Measurements from ENCODE around the gene CLSTN2. TPM values are rescaled to one million over a fixed set of nuclear protein-coding genes. Genes with fewer than 3 reads are reported as not detected.

The CLSTN2 gene
- total RNA-seq, 4 donors from 2014 or later, result 19.5 to 66.7 (median 42.5) TPM

DNA sequence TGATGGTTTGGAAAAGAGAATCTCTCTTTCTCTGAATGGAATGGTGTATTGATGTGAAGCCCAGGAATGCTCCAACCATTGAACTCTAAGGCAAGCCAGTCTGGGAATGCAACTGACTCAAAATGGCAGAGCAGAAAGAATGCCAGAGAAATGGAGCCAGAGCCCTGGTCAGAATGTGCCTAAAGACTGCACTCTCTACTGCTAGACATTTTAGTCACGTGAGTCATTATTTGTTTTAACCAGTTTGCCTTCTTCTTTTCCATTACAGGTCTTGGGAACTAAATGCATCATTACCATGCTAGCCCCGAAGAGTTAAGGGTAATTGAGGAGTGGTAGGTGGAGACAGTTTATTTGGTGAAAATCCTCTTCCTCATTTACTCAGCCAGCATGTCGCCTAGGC lies 675.6 kb downstream of the CLSTN2 start:
- TF ChIP-seq, protein P1, sequence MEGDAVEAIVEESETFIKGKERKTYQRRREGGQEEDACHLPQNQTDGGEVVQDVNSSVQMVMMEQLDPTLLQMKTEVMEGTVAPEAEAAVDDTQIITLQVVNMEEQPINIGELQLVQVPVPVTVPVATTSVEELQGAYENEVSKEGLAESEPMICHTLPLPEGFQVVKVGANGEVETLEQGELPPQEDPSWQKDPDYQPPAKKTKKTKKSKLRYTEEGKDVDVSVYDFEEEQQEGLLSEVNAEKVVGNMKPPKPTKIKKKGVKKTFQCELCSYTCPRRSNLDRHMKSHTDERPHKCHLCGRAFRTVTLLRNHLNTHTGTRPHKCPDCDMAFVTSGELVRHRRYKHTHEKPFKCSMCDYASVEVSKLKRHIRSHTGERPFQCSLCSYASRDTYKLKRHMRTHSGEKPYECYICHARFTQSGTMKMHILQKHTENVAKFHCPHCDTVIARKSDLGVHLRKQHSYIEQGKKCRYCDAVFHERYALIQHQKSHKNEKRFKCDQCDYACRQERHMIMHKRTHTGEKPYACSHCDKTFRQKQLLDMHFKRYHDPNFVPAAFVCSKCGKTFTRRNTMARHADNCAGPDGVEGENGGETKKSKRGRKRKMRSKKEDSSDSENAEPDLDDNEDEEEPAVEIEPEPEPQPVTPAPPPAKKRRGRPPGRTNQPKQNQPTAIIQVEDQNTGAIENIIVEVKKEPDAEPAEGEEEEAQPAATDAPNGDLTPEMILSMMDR (IDR thresholded peaks at IDR 0.05; ENCODE audit: low read depth), result no peak

DNA sequence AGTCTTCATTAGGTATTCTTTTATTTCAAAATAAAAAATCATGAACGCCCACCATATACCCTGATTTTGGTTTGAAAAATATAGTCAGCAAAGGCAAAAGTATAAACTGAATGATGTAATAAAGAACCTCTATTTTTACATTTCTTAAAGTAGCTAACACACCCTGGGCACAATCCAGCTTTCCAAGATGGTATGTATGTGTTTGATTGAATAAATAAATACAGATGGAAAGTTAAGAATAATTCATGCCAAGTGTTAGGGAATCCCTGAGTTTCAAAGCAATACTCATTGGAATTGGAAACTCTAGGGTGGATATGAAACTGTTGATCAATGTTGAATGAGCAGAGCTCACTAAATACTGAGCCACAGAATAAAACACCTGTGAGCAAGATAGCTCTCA lies 679.0 kb downstream of the CLSTN2 start:
- TF ChIP-seq, protein P1 (IDR thresholded peaks at IDR 0.05; ENCODE audit: low read depth), result no peak

DNA sequence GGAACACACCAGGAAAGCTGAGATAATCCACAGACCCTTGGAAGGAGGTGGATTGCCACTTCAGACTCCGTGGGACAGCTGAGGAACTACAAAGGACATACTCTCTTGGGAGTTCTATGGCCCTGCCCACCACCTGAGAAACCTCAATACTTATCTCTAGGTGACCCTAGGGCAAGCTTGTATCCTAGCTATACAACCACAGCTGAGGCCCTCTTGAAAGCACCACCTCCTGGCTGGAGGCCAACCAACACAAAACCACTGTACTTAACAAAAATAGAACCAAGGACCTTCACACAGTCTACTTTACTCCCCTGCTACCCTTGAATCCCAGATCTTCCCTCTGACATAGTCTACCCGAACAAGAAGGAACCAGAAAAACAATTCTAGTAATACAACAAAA lies 682.1 kb downstream of the CLSTN2 start:
- TF ChIP-seq, protein P1 (IDR thresholded peaks at IDR 0.05; ENCODE audit: low read depth), result no peak

DNA sequence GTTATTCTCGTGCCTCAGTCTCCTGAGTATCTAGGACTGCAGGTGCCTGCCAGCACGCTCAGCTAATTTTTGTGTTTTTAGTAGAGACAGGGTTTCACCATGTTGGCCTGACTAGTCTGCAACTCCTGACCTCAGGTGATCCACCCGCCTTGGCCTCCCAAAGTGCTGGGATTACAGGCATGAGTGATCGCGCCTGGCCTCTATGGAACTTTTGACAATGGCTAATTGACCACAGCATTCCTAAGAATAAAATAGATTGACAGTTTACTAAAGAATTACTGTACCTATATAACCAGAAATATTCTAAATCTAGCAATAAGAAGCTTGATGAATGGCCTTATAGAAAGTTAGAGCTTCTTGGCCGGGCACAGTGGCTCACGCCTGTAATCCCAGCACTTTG lies 691.9 kb downstream of the CLSTN2 start:
- TF ChIP-seq, protein P1 (IDR thresholded peaks at IDR 0.05; ENCODE audit: low read depth), result no peak

Small RNA genes lying within 50 kb of the gene (small RNA-seq; reads per million reads assigned to genes)
- gene AC048346.1, result not detected

Data from subcutaneous adipose tissue (tissue), 4 donors.